GM21529 (cell line): ENCODE results near the gene LAP3.
"Not testable (repeated sequence)": the region's sequence is repeated elsewhere in the genome, so short reads cannot be mapped to it uniquely, and the experiment has no call there.

Experiments used
- ATAC-seq: cut with Tn5 transposase; IDR thresholded peaks from one replicate; pipeline ENCODE4 v1.9.1; 2021; ENCODE audit not compliant: unreplicated experiment

The LAP3 gene

GRCh38 chr4:17576932-17577664 is at the start of gene LAP3:
LAP3 (plus strand) TSS chr4:17577198; CDS start chr4:17577466, 268 bp downstream.
- peak; percentile 80 for ATAC-seq

- no peak for ATAC-seq
These were observed 48.3 kb upstream of the LAP3 start for GRCh38 chr4:17528551-17529165.

- ATAC-seq: no peak
These were observed 45.3 kb upstream of the LAP3 start for GRCh38 chr4:17531538-17532285.

GRCh38 chr4:17534705-17535104 is 42.3 kb upstream of the LAP3 start:
- no peak for ATAC-seq

GRCh38 chr4:17535242-17535641 is 41.8 kb upstream of the LAP3 start:
- no peak for ATAC-seq

GRCh38 chr4:17535906-17536305 is 41.1 kb upstream of the LAP3 start:
- no peak for ATAC-seq

GRCh38 chr4:17537060-17537459 is 39.9 kb upstream of the LAP3 start:
- not testable (repeated sequence) for ATAC-seq

- no peak for ATAC-seq
These were observed 32.8 kb upstream of the LAP3 start for GRCh38 chr4:17544205-17544604.

- ATAC-seq: no peak
These were observed 32.2 kb upstream of the LAP3 start for GRCh38 chr4:17544831-17545234.

GRCh38 chr4:17545374-17546140 is 31.4 kb upstream of the LAP3 start:
- no peak for ATAC-seq

GRCh38 chr4:17546222-17546621 is 30.8 kb upstream of the LAP3 start:
- no peak for ATAC-seq

- no peak for ATAC-seq
These were observed 30.3 kb upstream of the LAP3 start for GRCh38 chr4:17546678-17547077.

GRCh38 chr4:17550549-17550948 is 26.4 kb upstream of the LAP3 start:
- no peak for ATAC-seq

GRCh38 chr4:17552427-17552826 is 24.6 kb upstream of the LAP3 start:
- no peak for ATAC-seq

GRCh38 chr4:17554568-17554967 is 22.4 kb upstream of the LAP3 start:
- no peak for ATAC-seq

GRCh38 chr4:17556498-17556897 is 20.5 kb upstream of the LAP3 start:
- no peak for ATAC-seq

GRCh38 chr4:17557880-17558279 is 19.1 kb upstream of the LAP3 start:
- no peak for ATAC-seq

- no peak for ATAC-seq
These were observed 17.9 kb upstream of the LAP3 start for GRCh38 chr4:17558941-17559708.

- no peak for ATAC-seq
These were observed 17.3 kb upstream of the LAP3 start for GRCh38 chr4:17559709-17560048.

- no peak for ATAC-seq
These were observed 16.8 kb upstream of the LAP3 start for GRCh38 chr4:17560065-17560673.
